SH-SY5Y (cell line): Measurements from ENCODE around the gene RDH5.

Experiments used
- GATA2 ChIP-seq: IDR thresholded peaks from 2 replicates; pipeline ENCODE4 v1.6.1; 2011; ENCODE audit warnings: mild to moderate bottlenecking, low read depth, low read length
- GATA3 ChIP-seq: IDR thresholded peaks from 2 replicates; pipeline ENCODE4 v1.6.1; 2011; ENCODE audit warnings: low read depth, mild to moderate bottlenecking, low read length, moderate library complexity

DNA sequence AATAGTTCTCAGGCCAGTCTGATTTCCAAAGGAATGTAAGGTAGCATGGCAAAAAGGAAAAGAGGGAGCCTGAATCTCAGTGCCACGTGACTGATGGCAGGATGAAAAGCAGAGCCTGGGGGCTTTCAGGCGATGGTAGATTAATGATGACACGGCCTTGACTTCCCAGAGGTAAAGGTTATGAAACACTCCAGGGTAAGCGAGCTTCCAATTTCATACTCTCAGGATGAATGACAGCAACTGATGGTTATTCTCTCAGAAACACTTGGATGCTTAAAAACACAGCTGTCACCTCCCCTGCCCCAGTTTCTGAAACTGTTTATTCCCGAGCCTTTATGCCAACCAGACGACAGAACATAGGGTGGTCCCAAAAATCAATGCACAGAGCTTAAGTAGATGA, 51.5 kb downstream of the RDH5 start:
- TF ChIP-seq GATA2 (no peak), GATA3 (no peak)
